Activated CD4-positive, alpha-beta T cell treated with anti-CD3 and anti-CD28 coated beads for 36 hours (primary cell): ENCODE measurements around the gene MEG3. TPM values are rescaled to one million over a fixed set of nuclear protein-coding genes. Genes with fewer than 3 reads are reported as not detected.

ENCODE experiments used
- ATAC-seq: fragments of 200-7000 bp; cut with Tn5 transposase; one replicate; pipeline ENCODE4 v1.10.0; 2021; ENCODE audit warnings: mild to moderate bottlenecking, moderate library complexity
- CTCF ChIA-PET: fragments of 350-600 bp; sonication (Branson Sonifier 250); formaldehyde crosslinking; loops from one replicate; lab custom pipeline; 2021; ENCODE audit warnings: antibody characterized with exemption; lab: Charles Lee
- POLR2A ChIA-PET: fragments of 350-600 bp; sonication (Branson Sonifier 250); formaldehyde crosslinking; loops from one replicate; lab custom pipeline; 2021; ENCODE audit warnings: antibody characterized with exemption, inconsistent platforms; lab: Charles Lee
- DNase-seq: peaks from one replicate; pipeline ENCODE4 v3.0.0-alpha.2; 2020
- H3K27ac Mint-ChIP-seq: one replicate; pipeline ENCODE4 v1.8.0; 2021; ENCODE audit warnings: mixed read lengths
- H3K27me3 Mint-ChIP-seq: one replicate; pipeline ENCODE4 v1.8.0; 2021; ENCODE audit warnings: mixed read lengths
- H3K36me3 Mint-ChIP-seq: one replicate; pipeline ENCODE4 v1.8.0; 2021; ENCODE audit warnings: low read depth, mixed read lengths
- H3K4me1 Mint-ChIP-seq: one replicate; pipeline ENCODE4 v1.8.0; 2021; ENCODE audit warnings: mixed read lengths
- H3K4me3 Mint-ChIP-seq: one replicate; pipeline ENCODE4 v1.8.0; 2021; ENCODE audit warnings: mild to moderate bottlenecking, moderate library complexity, mixed read lengths
- H3K9me3 Mint-ChIP-seq: one replicate; pipeline ENCODE4 v1.8.0; 2021; ENCODE audit warnings: low read depth, mixed read lengths
- intact Hi-C, 2 experiments: fragments of 100-400 bp; cut with DNase I in 1 of 2; cut with micrococcal nuclease in 1 of 2; formaldehyde crosslinking; loops; one replicate each; pipeline versions ENCODE4 v1.14.2 to v1.15.1; 2022 to 2024; cut with DNase I, micrococcal nuclease
- total RNA-seq, 2 experiments: library from RNA; stranded (reverse); gene quantifications; one replicate each; pipeline ENCODE4 v1.2.3, GENCODE V29; 2021

The MEG3 gene
- total RNA-seq, 2 experiments from 2014 or later, result not detected

- POLR2A ChIA-PET, result no interaction called here
- Mint-ChIP-seq H3K27ac (no peak overlapping the region), H3K36me3 (no peaks in the 10 kb centered on the region), H3K4me1 (no peaks in the 10 kb centered on the region), H3K9me3 (no peaks in the 10 kb centered on the region), H3K27me3 (peaks cover 4% of the 10 kb centered on the region), H3K4me3 (no peak overlapping the region)
- intact Hi-C loops, result no loop called here
- DNase-seq, result no peak
- CTCF ChIA-PET, result interaction anchor here (1.3 kb wide), 1 partner anchor 9 kb away, joined by 3 read pairs; no protein-coding TSS in a partner anchor
- ATAC-seq, result no peak
These were observed 38.3 kb downstream of the MEG3 start for GRCh38 chr14:100864206-100864605.

- H3K36me3 Mint-ChIP-seq, result no peaks in the 10 kb centered on the region
- no peak overlapping the region for H3K27ac Mint-ChIP-seq
- ChIA-PET POLR2A (no interaction called here), CTCF (interaction anchor here (0.6 to 1.3 kb wide), 2 partner anchors 10 to 147 kb away, joined by 3 to 4 read pairs; no protein-coding TSS in a partner anchor)
- H3K9me3 Mint-ChIP-seq, result no peaks in the 10 kb centered on the region
- ATAC-seq (no peak), DNase-seq (no peak)
- no peaks in the 10 kb centered on the region for H3K4me1 Mint-ChIP-seq
- intact Hi-C loops, result no loop called here
- H3K27me3 Mint-ChIP-seq, result peaks cover 4% of the 10 kb centered on the region
- H3K4me3 Mint-ChIP-seq, result no peak overlapping the region
These were observed 39.2 kb downstream of the MEG3 start for GRCh38 chr14:100864960-100865681.

- DNase-seq (no peak), ATAC-seq (no peak)
- Mint-ChIP-seq H3K36me3 (no peaks in the 10 kb centered on the region), H3K9me3 (no peaks in the 10 kb centered on the region), H3K27me3 (peaks cover 2% of the 10 kb centered on the region), H3K4me1 (no peaks in the 10 kb centered on the region), H3K4me3 (no peak overlapping the region), H3K27ac (no peak overlapping the region)
- intact Hi-C loops, result no loop called here
- ChIA-PET POLR2A (no interaction called here), CTCF (no interaction called here)
These were observed 40.0 kb downstream of the MEG3 start for GRCh38 chr14:100865682-100866591.

- ChIA-PET POLR2A (no interaction called here), CTCF (no interaction called here)
- DNase-seq (no peak), ATAC-seq (no peak)
- intact Hi-C loops, result no loop called here
- H3K9me3 Mint-ChIP-seq, result no peaks in the 10 kb centered on the region
- H3K27me3 Mint-ChIP-seq, result peaks cover 2% of the 10 kb centered on the region
- H3K27ac Mint-ChIP-seq, result no peak overlapping the region
- H3K36me3 Mint-ChIP-seq, result no peaks in the 10 kb centered on the region
- H3K4me3 Mint-ChIP-seq, result no peak overlapping the region
- H3K4me1 Mint-ChIP-seq, result peaks cover 6% of the 10 kb centered on the region
These were observed 41.0 kb downstream of the MEG3 start for GRCh38 chr14:100866666-100867630.

GRCh38 chr14:100867631-100868315, 41.9 kb downstream of the MEG3 start:
- H3K27ac Mint-ChIP-seq, result no peak overlapping the region
- no peak overlapping the region for H3K4me3 Mint-ChIP-seq
- peaks cover 9% of the 10 kb centered on the region for H3K4me1 Mint-ChIP-seq
- intact Hi-C loops, result no loop called here
- CTCF ChIA-PET, result no interaction called here
- peaks cover 2% of the 10 kb centered on the region for H3K27me3 Mint-ChIP-seq
- DNase-seq (no peak), ATAC-seq (no peak)
- POLR2A ChIA-PET, result no interaction called here
- H3K9me3 Mint-ChIP-seq, result no peaks in the 10 kb centered on the region
- no peaks in the 10 kb centered on the region for H3K36me3 Mint-ChIP-seq

GRCh38 chr14:100868621-100869370, 42.9 kb downstream of the MEG3 start:
- Mint-ChIP-seq H3K4me3 (no peak overlapping the region), H3K27ac (no peak overlapping the region), H3K9me3 (no peaks in the 10 kb centered on the region), H3K27me3 (peaks cover 3% of the 10 kb centered on the region), H3K36me3 (no peaks in the 10 kb centered on the region), H3K4me1 (peaks cover 11% of the 10 kb centered on the region)
- ATAC-seq (no peak), DNase-seq (no peak)
- intact Hi-C loops, result no loop called here
- ChIA-PET CTCF (no interaction called here), POLR2A (no interaction called here)

GRCh38 chr14:100871234-100872186, 45.6 kb downstream of the MEG3 start:
- Mint-ChIP-seq H3K36me3 (no peaks in the 10 kb centered on the region), H3K27ac (no peak overlapping the region), H3K4me1 (peaks cover 11% of the 10 kb centered on the region), H3K4me3 (no peak overlapping the region), H3K9me3 (no peaks in the 10 kb centered on the region), H3K27me3 (peaks cover 3% of the 10 kb centered on the region)
- POLR2A ChIA-PET, result interaction anchor here (0.7 kb wide), 1 partner anchor 9 kb away, joined by 3 read pairs; no protein-coding TSS in a partner anchor
- peak; percentile 74 for ATAC-seq
- peak; percentile 34 for DNase-seq
- intact Hi-C loops, result no loop called here
- CTCF ChIA-PET, result no interaction called here

- H3K4me3 Mint-ChIP-seq, result no peak overlapping the region
- H3K36me3 Mint-ChIP-seq, result no peaks in the 10 kb centered on the region
- intact Hi-C loops, result no loop called here
- CTCF ChIA-PET, result no interaction called here
- peaks cover 5% of the 10 kb centered on the region for H3K27me3 Mint-ChIP-seq
- DNase-seq (peak; percentile 25), ATAC-seq (peak; percentile 72)
- no peaks in the 10 kb centered on the region for H3K9me3 Mint-ChIP-seq
- peaks cover 11% of the 10 kb centered on the region for H3K4me1 Mint-ChIP-seq
- POLR2A ChIA-PET, result interaction anchor here (0.7 kb wide), 1 partner anchor 8 kb away, joined by 3 read pairs; no protein-coding TSS in a partner anchor
- no peak overlapping the region for H3K27ac Mint-ChIP-seq
These were observed 46.6 kb downstream of the MEG3 start for GRCh38 chr14:100872259-100873095.

- CTCF ChIA-PET, result no interaction called here
These were observed 47.2 kb downstream of the MEG3 start for GRCh38 chr14:100873096-100873482.

More at GRCh38 chr14:100873096-100873482, 47.2 kb downstream of the MEG3 start:
- no peaks in the 10 kb centered on the region for H3K36me3 Mint-ChIP-seq
- peaks cover 5% of the 10 kb centered on the region for H3K27me3 Mint-ChIP-seq
- no peak overlapping the region for H3K27ac Mint-ChIP-seq
- intact Hi-C loops, result no loop called here
- H3K4me3 Mint-ChIP-seq, result no peak overlapping the region
- POLR2A ChIA-PET, result no interaction called here
- peaks cover 11% of the 10 kb centered on the region for H3K4me1 Mint-ChIP-seq
- H3K9me3 Mint-ChIP-seq, result no peaks in the 10 kb centered on the region
- DNase-seq (no peak), ATAC-seq (no peak)
